NCI-H345 treated with DMSO at 0.1 percent for 48 hours (cell line): ENCODE results near the gene METAP2.
"Not testable (repeated sequence)": the region's sequence is repeated elsewhere in the genome, so short reads cannot be mapped to it uniquely, and the experiment has no call there.

Experiments
- DNase-seq: peaks from one replicate; lab custom pipeline; 2025; ENCODE audit not compliant: unreplicated experiment; lab: John Stamatoyannopoulos, UW

METAP2 gene

GRCh38 chr12:95473884-95474659 is at the start of gene METAP2:
Gene METAP2, plus strand, starts transcription at chr12:95474152. Its CDS starts 28 bp downstream, at chr12:95474180.
- peak; percentile 77 for DNase-seq

- DNase-seq = peak; percentile 39
These were observed 49.5 kb upstream of the METAP2 start for GRCh38 chr12:95424271-95424994.

GRCh38 chr12:95429172-95429510 is 44.8 kb upstream of the METAP2 start:
- no peak for DNase-seq

- no peak for DNase-seq
These were observed 42.8 kb upstream of the METAP2 start for GRCh38 chr12:95431120-95431519.

- no peak for DNase-seq
These were observed 38.6 kb upstream of the METAP2 start for GRCh38 chr12:95435355-95435754.

GRCh38 chr12:95437565-95437964 is 36.4 kb upstream of the METAP2 start:
- no peak for DNase-seq

- DNase-seq = no peak
These were observed 34.3 kb upstream of the METAP2 start for GRCh38 chr12:95439461-95440230.

GRCh38 chr12:95440401-95440800 is 33.6 kb upstream of the METAP2 start:
- no peak for DNase-seq

- DNase-seq = no peak
These were observed 30.5 kb upstream of the METAP2 start for GRCh38 chr12:95443459-95443858.

- DNase-seq = not testable (repeated sequence)
These were observed 28.9 kb upstream of the METAP2 start for GRCh38 chr12:95445099-95445498.

- no peak for DNase-seq
These were observed 28.0 kb upstream of the METAP2 start for GRCh38 chr12:95445884-95446505.

- no peak for DNase-seq
These were observed 27.4 kb upstream of the METAP2 start for GRCh38 chr12:95446506-95446900.

GRCh38 chr12:95449656-95450055 is 24.3 kb upstream of the METAP2 start:
- not testable (repeated sequence) for DNase-seq

GRCh38 chr12:95452501-95452900 is 21.5 kb upstream of the METAP2 start:
- not testable (repeated sequence) for DNase-seq

- not testable (repeated sequence) for DNase-seq
These were observed 20.1 kb upstream of the METAP2 start for GRCh38 chr12:95453881-95454280.

- not testable (repeated sequence) for DNase-seq
These were observed 19.2 kb upstream of the METAP2 start for GRCh38 chr12:95454780-95455215.

GRCh38 chr12:95457605-95458004 is 16.3 kb upstream of the METAP2 start:
- not testable (repeated sequence) for DNase-seq

- DNase-seq = no peak
These were observed 15.2 kb upstream of the METAP2 start for GRCh38 chr12:95458761-95459160.

GRCh38 chr12:95459310-95459709 is 14.6 kb upstream of the METAP2 start:
- no peak for DNase-seq

- no peak for DNase-seq
These were observed 13.8 kb upstream of the METAP2 start for GRCh38 chr12:95460105-95460504.

GRCh38 chr12:95460896-95461295 is 13.1 kb upstream of the METAP2 start:
- DNase-seq = no peak
